H54 (cell line): Measurements from ENCODE around the gene CENPX.

Source experiments
- DNase-seq: peaks from one replicate; pipeline ENCODE4 v3.0.0; 2011; ENCODE audit warnings: low spot score, mixed read lengths; ENCODE audit not compliant: insufficient read length
- FAIRE-seq: peaks from 3 replicates; lab custom pipeline; 2011; peaks lifted over from hg19 to GRCh38; lab: Jason Lieb, UNC
- POLR2A ChIP-seq: IDR thresholded peaks from 2 replicates; pipeline ENCODE4 v1.6.1; 2011; ENCODE audit warnings: low read depth, mild to moderate bottlenecking, low read length

Gene CENPX

DNA sequence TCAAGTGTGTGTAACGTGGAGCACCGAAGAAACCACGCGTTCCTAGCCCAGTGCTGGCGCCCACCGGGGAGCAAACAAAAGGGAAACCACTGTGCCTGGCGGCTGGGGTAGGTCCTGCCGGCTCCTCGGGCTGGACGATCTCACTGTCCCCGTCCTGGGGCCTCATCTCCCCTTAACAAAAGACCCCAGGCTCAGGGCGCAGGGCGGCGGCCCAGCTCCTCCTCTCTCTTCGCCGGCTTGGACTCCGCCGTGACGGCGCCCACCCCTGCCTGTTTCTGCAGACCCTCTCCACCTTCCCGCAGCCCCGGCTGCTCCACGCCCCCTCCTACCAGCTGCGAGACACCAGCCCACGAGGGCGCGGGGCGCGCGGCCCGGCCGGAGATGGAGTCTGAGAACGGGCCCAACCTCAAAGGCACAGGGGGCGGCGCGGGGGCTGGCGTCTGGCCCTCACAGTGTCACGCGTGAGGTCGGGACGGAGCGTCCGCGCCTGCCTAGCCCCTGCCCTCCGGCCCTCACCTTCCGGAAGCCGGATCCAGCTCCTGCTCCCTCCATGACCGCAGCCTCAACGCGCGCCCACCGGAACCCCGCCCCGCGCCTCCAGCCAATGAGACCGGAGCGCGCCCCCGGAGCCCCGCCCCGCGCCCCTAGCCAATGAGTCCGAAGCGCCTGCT is at the start of gene CENPX:
TSS of gene CENPX (minus strand) at position 569 of the 671 bp plus-strand sequence. CDS start at position 552, 17 bp downstream.
- DNase-seq (no peak), FAIRE-seq (no peak)
- peak; percentile 88 for TF ChIP-seq POLR2A

GRCh38 chr17:82070611-82071010 is 47.9 kb upstream of the CENPX start:
- no peak for TF ChIP-seq POLR2A
- FAIRE-seq (no peak), DNase-seq (no peak)

DNA sequence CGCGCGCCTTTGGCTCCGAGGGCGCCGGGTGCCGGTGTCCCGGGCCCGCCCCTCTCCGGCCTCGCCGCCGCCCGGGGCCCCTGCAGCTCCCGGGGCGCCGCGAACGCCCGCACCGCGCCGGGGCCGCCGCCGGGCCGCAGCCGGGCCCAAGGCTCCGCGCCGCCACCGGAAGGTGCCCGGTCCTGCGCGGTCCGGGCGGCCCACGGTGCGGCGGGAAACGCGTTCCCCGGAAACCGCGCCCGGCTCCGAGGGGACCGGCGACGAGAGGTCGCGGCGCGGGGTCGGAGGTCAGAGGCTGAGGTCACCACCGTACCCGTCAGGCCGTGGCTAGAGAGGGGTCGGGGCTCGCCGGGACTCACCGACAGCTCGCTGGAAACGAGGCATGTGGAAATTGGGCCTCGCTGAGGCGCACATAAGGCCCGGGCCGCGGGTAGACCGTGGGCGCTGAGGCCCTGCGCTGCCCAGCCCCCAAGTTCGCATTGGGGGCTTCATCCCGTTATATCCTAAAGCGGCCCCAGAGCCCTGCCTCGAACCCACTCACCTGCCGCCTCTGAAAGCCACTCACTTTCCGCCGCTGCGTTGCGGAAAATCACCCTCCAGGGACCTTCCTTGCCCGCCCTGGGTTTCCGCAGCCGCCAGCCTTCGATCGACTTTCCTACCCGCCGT is 43.1 kb upstream of the CENPX start, which contains the start of gene DUS1L:
TSS of gene DUS1L (minus strand) at position 167 of the 666 bp plus-strand sequence. CDS start 745 bp downstream, outside the sequence.
- FAIRE-seq (no peak), DNase-seq (peak; percentile 65)
- TF ChIP-seq POLR2A: peak; percentile 78

- DNase-seq (peak; percentile 65), FAIRE-seq (no peak)
- no peak for TF ChIP-seq POLR2A
Observed at GRCh38 chr17:82065193-82065637, 42.5 kb upstream of the CENPX start.

GRCh38 chr17:82064433-82065192 is 41.9 kb upstream of the CENPX start:
- TF ChIP-seq POLR2A: no peak
- FAIRE-seq (no peak), DNase-seq (no peak)

DNA sequence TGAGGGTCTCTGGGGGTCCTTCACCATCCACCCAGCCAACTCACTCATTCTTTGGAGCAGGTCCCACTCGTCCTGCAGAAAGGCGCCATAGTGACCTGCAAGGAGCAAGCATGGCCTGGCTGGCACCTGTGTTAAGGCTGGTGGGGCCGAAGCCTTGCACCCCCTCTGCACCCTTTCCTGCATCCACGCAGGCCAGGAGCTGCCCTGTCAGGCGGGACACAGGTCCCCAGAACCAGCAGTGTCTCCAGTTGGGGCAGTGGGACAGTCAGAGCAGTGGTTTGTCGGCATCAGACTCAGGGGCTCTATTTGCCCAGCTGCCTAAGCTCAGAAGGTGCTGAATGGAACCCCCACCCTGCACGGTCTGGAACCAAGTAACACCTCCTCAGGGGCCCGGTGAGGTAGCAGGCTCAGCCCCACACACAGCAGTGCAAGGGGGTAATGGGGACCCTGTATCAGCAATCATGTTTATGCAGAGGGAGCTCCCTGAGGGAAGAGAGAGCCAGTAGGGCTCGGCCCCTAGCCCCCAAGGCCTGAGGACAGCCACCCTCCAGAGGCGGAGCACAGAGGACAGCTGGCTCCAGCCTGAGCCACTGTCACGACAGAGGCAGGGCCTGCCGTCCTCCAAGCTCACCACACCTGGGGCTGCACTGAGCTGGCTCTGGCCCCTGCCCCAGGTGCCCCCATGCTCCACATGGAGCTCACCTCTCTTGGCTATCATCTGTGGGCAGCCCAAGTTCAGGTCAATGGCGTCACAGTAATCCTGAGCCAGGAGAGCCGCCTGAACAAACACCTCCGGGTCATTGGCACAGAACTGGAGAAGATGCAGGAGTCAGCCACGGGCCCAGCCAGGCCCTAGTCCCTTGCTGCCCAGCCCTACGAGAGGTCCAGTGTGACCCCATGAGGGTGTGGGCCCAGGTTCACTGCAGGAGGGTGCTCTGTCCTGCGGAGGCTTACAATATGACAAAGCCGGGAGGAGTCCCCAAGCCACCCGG is 41.0 kb upstream of the CENPX start:
- no peak for TF ChIP-seq POLR2A
- DNase-seq: no peak
- FAIRE-seq: no peak

- FAIRE-seq: no peak
Observed at GRCh38 chr17:82062984-82063368, 40.3 kb upstream of the CENPX start.

DNA sequence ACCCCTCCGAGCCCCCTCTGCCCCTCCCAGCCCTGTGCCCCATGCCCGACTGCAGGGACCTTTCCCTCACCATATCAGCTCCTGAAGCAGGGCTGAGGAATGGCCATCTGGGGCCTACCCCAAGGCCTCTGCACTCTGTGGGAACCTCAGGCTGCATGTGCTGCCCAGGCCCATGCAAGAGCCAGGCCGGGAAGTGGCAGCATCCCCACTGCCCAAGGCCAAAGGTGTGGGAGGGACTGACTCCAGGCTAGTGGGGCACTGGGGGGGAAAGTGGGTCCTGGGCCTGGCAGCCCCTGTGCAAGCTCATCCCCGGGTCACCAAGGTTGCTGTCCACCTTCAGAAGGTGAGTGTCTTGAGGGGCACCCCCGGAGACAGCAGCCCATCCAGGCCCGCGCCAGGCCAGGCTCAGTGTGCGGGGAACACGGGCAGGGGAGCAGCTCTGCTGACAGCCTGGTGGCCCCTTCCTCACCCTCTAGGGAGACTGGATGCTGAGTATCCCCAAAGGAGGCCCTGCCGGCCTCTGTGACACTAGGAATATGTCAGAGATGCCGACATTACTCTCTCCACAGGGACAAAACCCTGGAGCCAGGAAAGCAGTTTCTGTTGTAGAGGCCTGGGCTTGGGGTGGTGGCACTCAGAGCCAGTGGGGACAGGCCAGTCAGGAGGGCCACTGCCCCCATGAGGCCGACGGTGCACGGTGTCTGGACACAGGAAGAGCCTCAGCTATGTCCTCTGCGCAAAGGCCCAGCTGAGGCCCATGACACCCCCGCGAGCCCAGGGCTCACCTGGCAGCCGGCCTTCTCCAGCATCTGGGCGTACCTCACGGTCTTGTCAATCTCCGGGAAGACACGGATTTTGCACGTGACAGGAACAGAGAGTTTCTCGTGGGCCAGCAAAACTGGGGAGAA is 39.7 kb upstream of the CENPX start:
- FAIRE-seq (no peak), DNase-seq (no peak)
- TF ChIP-seq POLR2A: no peak

More at GRCh38 chr17:82062984-82063368, 40.3 kb upstream of the CENPX start:
- DNase-seq: no peak
- no peak for TF ChIP-seq POLR2A

DNA sequence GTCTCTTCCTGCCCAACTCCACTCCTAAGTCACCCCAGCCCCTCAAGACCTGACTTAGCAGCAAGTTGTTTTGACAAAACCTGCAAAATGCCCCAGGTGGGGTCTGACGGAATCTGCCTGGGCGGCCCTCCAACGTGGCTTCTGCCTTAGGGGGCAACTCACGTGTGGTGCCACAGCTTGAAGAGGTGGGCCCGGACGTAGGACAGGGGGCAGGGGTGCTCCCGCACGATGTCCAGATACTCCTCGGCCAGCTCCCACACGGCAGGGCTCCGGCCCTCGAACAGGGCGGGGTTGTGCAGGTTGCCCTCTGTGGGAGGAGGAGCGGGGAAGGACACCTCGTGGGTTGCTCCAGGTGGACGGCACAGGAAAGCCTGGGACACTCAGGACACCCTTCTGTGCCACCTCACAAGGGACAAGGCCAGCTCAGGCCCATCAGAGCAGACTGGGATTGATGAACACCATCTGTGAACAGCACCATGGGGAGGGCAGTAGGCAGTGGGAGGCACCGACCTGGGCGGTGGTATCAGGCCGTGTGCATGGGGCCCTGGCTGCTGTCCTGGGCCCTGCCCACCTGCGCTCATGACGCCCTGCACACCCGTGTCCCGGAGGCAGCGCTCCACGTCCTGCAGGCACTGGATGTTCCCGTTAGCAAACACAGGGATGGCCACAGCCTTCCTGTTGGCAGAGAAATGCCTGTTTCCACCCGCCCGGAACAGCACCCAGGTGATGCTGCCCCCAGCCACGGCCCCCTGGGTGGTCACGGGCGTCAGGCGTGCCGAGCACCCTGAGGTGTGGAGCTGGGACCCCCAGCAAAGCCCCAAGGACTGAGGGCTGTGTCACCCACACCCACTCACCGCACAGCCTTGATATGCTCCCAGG is 38.6 kb upstream of the CENPX start:
- DNase-seq (no peak), FAIRE-seq (no peak)
- TF ChIP-seq POLR2A: no peak

- no peak for TF ChIP-seq POLR2A
- no peak for DNase-seq
- no peak for FAIRE-seq
Observed at GRCh38 chr17:82060614-82061013, 37.9 kb upstream of the CENPX start.

GRCh38 chr17:82060001-82060380 is 37.3 kb upstream of the CENPX start:
- FAIRE-seq (no peak), DNase-seq (no peak)
- no peak for TF ChIP-seq POLR2A
